Right ventricle myocardium inferior (tissue), 1 donor: ENCODE results near the gene GALNT4. TPM values are rescaled to one million over a fixed set of nuclear protein-coding genes. Genes with fewer than 3 reads are reported as not detected.

Experiments used
- ATAC-seq: fragments of 200-7000 bp; cut with Tn5 transposase; one replicate; pipeline ENCODE4 v1.9.1; 2020; ENCODE audit warnings: mild to moderate bottlenecking, moderate library complexity
- DNase-seq: peaks from one replicate; pipeline ENCODE4 v3.0.0; 2021; ENCODE audit errors: missing footprints
- intact Hi-C: fragments of 100-400 bp; cut with DNase I; formaldehyde crosslinking; loops from one replicate; pipeline ENCODE4 v1.11.0; 2022
- total RNA-seq: library from RNA; stranded (reverse); fragmentation: NEBNext Ultra II Directional; extraction: Animal tissue kit (Norgen Biotek cat#: 25700); gene quantifications from one replicate; pipeline ENCODE4 v1.2.1, GENCODE V29; 2021
- donor health status: DM: no; HTN: yes; CAD: no; lungs with severe emphysema.

Gene GALNT4
- total RNA-seq, 1 donor from 2014 or later = 2.3 TPM

- ATAC-seq (no peak), DNase-seq (no peak)
- intact Hi-C loops = no loop called here
These were observed 50.0 kb downstream of the GALNT4 start for GRCh38 chr12:89474615-89475014.

Other genes starting within 250 kb of the GALNT4 start
- gene DUSP6, start 172.3 kb downstream of the GALNT4 start, total RNA-seq = 25.0 TPM
- gene POC1B, start 1.3 kb upstream of the GALNT4 start, total RNA-seq = 6.7 TPM
- 12.6 TPM for gene ATP2B1, start 184.0 kb upstream of the GALNT4 start, total RNA-seq